Left colon (tissue), 2 donors: ENCODE results near the gene ANXA11. TPM values are rescaled to one million over a fixed set of nuclear protein-coding genes. Genes with fewer than 3 reads are reported as not detected.

Experiments used
- ATAC-seq: fragments of 200-7000 bp; cut with Tn5 transposase; one replicate; pipeline ENCODE4 v1.9.1; 2020; ENCODE audit warnings: mild to moderate bottlenecking, moderate library complexity
- DNase-seq, 2 donors: peaks; one replicate each; pipeline ENCODE4 v3.0.0-alpha.2; 2020
- intact Hi-C, 2 donors: fragments of 100-400 bp; cut with DNase I in 1 of 2; cut with micrococcal nuclease in 1 of 2; formaldehyde crosslinking; loops; one replicate each; pipeline versions ENCODE4 v1.11.2 to v1.14.0; 2022; cut with DNase I, micrococcal nuclease
- total RNA-seq, 2 donors: library from RNA; stranded (reverse); fragmentation: NEBNext Ultra II Directional; extraction: Animal tissue kit (Norgen Biotek cat#: 25700); gene quantifications; one replicate each; pipeline ENCODE4 v1.2.1, GENCODE V29; 2021
- donor health status: DM: no; HTN: no; CAD: no.
- donor health status: DM: yes; HTN: yes; CAD: no.

Gene ANXA11
- total RNA-seq, 2 donors from 2014 or later = 384 to 427 TPM

GRCh38 chr10:80196950-80197315 is 8.4 kb downstream of the ANXA11 start:
- ATAC-seq (no peak), DNase-seq (no peak)
- intact Hi-C loops = no loop called here

DNA sequence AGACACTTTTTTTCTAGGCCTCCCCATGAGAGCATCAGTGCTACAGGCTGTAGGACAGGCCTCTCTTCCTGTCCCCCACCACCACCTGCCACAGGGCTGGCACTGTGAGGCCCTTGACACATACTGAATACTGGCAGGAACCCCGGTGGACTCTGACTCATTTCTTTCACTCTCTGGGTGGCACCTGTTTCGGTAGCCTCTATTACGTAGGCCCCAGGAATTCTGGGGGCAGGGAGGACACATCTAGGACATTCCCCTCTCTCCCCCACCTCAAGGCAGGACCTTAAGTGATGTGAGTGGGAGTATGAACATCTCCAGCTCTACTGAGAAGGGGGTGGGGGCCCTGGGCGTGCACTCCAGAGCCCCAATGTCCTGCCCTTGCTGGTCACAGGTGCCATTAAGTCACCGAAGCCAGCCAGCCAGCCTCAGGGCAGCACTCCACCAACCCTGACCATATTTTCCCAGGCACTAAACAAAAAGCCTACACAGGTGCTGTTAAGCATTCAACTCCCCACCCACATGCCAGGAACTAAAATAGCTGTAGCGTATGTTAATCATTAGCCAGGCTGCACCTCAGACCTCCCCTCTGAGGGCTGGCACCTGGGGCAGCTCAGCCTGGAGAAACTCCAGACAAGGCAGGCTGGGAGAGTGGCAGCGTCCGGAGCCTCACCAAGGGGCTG is 8.9 kb downstream of the ANXA11 start:
- ATAC-seq = peak; percentile 86
- intact Hi-C loops = no loop called here
- peak; percentile 79 to 91 for DNase-seq

DNA sequence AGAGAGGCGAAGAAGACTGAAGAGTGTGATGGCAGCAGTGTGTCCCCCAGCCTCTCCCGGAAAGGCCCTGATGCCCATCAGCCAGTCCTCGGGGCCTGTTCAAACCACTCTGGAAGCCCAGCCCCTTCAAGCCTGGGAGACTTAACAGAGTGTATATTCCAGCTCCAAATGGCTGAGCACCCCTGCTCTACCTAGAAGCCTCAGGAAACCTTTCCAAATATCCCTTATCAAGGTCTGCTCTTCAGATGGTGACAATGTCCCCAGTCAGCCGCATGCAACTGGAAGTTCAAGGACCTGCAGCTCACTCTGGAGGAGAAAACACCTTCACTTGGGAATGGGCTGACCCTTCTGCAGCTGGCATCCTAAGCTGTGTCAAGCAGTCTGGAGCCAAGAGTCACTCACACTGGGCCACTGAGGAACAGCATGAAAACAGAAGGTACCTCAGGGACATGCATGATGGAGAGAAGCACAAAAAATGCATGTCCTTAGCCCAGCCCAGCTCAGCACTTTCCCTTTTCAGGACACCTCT is 10.2 kb downstream of the ANXA11 start:
- intact Hi-C loops = no loop called here
- DNase-seq (no peak), ATAC-seq (no peak)

DNA sequence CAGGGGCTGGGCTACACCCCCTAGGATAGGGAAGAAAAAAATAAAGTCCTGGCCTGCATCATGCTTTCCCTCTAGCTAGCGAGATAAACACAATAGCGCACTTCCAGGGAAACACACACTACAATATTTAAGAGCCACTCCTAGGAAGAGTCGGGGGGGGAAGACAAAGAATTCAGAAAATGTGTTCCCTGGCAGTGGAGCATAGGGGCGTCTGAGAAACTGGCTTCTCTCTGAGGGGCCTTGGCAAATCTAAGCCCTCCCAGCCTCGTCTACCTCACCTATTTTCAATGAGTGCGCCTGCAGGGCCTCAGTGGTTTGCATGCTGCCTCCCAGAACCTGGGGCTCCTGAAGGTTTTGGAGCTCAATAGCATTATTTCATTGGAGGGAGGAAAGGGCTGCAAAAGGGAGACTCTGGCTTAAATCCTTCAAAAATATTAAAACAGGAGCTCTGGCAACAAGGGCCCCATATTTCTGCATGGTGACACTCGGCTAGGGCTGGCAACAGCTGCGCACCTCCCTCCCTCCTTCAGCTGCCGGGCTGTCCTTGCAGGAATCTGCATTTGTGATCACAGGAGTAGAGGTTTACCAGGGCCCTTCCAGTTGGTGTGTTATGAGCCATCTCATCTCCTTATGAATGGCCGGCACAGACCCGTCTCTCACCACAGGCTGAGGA is 10.8 kb downstream of the ANXA11 start:
- DNase-seq = no peak
- no peak for ATAC-seq
- intact Hi-C loops = no loop called here

- no peak for DNase-seq
- ATAC-seq = no peak
- intact Hi-C loops = no loop called here
Measured at GRCh38 chr10:80192553-80192952, 12.8 kb downstream of the ANXA11 start.

DNA sequence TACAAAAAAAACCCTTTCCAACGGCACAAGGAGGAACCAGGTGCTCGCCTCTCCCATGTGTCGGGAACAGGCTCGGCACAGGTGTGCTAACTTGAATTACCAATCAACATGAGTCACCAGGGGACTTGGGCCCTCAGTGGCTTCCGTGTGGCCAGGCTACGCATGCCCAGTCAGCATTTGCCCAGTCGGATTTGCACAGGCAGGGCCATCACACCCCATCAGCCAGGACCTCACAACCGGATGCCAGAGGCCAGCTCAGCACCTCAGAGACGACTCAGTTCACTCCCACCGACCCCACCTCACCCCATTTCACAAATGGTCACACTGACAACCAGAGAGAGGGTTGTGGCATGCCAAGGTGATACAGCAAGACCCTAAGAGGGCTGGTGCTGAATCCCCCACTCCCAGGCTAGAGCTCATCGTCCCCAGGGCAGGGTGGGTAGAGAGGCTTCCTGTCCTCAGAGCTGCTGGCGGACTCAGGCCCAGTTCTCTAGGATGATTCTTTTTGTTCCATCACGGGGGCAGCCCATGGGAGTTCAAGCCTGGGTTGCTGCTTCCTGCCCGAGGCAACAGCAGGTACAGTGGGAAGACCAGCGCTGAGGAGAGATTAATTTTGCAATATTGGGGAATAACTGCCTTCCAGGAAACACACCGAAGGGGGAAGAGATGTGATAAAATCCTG is 13.6 kb downstream of the ANXA11 start:
- intact Hi-C loops = no loop called here
- peak; percentile 80 to 95 for DNase-seq
- ATAC-seq = peak; percentile 76

DNA sequence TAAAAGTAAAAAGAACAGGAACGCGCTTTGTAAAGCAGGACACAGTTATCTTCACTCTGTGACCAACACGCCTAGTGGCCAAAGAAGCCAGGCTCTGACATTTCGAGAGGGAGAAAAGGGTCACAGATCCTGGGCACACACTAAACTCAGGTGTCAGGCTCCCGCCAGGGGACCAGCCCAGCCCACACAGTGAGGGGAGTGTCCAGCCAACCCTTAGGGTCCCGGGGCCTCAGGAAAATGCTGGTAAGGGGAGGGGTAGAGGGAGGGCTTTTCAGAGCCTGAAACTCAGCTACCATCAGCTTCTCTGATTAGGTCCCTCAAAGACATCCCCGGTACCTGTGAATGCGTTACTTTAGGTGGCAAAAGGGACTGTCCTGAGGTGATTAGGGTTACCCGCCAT is 16.6 kb downstream of the ANXA11 start:
- ATAC-seq = no peak
- intact Hi-C loops = no loop called here
- no peak for DNase-seq

GRCh38 chr10:80187465-80188409 is 17.6 kb downstream of the ANXA11 start:
- peak; percentile 69 for ATAC-seq

DNA sequence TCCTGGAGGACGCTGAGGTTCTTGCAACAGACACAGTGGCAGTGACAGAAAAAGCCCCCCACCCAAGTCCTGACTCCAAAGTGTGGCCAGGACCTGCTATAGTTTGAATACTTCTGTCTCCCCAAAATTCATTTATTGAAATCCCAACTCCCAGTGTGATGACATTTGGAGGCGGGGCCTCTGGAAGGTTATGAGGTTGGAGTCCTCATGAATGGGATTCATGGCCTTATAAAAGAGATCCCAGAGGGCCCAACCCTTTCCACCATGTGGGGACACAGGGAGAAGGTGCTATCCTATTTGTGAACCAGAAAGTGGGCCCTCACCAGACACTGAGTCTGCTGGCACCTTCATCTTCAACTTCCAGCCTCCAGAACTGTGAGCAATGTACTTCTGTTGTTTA is 18.3 kb downstream of the ANXA11 start:
- peak; percentile 21 for ATAC-seq
- intact Hi-C loops = no loop called here
- peak in 1 of 2 donors; percentile 49 for DNase-seq

More at GRCh38 chr10:80187465-80188409, 17.6 kb downstream of the ANXA11 start:
- intact Hi-C loops = no loop called here
- peak; percentile 77 to 85 for DNase-seq

DNA sequence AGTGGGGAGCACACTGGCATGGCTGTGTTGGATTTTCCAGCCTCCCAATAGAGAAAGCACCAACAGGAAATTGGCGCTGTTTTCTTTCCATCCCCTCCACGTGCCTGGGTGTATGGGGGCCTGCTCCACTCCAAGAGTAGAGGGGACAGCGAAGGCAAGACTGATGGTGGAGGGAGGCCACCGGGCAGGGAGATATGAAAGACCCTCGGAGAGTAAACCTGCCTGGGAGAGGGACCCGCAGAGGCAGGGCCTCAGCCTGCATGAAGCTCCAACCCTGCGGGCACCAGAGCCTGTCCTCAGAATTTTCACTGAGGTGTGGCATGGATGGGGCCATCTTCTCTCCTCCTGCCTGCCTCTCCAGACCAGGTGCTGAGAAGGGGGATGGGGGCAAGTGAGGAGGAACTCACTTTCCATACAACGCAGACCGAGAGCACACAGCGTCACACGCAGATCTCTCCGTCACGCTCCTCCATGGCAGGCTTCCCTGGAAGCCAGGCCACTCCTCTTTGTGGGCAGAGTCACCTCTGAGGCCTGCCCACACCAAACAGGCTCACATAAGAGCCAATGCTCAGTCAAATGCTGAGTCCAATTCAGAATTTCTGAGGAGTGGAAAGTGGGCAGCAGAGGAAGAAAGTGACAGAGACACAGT is 18.8 kb downstream of the ANXA11 start:
- ATAC-seq (no peak), DNase-seq (no peak)
- intact Hi-C loops = no loop called here

- ATAC-seq (no peak), DNase-seq (no peak)
- intact Hi-C loops = no loop called here
Measured at GRCh38 chr10:80185578-80186299, 19.6 kb downstream of the ANXA11 start.

DNA sequence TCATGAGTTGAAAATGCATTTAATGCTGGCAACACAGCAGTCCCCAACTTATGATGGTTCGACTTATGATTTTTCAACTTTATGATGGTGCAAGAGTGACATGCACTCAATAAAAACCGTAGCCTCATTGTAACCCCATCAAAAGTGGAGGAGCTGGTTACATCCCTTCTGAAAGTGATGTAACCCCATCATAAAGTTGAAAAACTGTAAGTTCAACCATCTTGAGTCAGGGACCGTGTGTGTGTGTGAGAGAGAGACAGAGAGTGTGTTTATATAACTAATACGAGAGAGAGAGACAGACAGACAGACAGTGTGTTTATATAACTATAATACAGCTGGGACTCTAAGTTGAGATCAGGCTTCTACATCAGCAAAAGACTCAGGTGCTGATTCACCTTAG is 21.0 kb downstream of the ANXA11 start:
- intact Hi-C loops = no loop called here
- DNase-seq = no peak
- ATAC-seq = no peak

GRCh38 chr10:80183436-80183835 is 21.9 kb downstream of the ANXA11 start:
- no peak for ATAC-seq
- intact Hi-C loops = no loop called here
- no peak for DNase-seq

DNA sequence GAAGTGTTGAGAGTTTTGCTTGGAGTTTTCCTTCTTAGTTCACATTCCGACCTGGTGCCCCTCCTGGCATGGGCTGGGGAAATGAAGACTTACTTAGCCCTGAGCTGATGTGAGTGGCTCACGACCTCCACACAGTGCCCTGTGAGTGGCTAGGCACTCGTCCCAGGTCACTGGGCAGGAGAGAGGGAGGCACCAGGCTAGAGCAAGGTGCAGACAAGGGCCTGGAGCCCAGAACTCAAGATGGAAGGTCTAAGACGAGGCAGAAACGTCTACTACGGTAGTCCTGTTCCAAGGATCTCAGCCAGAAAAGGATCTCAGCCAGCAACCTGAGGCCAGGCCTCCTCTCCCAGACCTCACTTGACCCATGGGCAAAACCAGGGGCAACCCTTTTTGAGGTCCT is 22.4 kb downstream of the ANXA11 start:
- no peak for ATAC-seq
- intact Hi-C loops = no loop called here
- no peak for DNase-seq

GRCh38 chr10:80177781-80178636 is 27.3 kb downstream of the ANXA11 start:
- ATAC-seq (no peak), DNase-seq (no peak)
- intact Hi-C loops = no loop called here

- intact Hi-C loops = no loop called here
- ATAC-seq (no peak), DNase-seq (no peak)
Measured at GRCh38 chr10:80176526-80176925, 28.8 kb downstream of the ANXA11 start.
